RWPE1 (cell line): ENCODE results near the gene ADTRP.

Experiments
- CTCF ChIA-PET: fragments of 350-600 bp; sonication (Branson Sonifier 250); formaldehyde crosslinking; extraction: SDS; loops from one replicate; lab custom pipeline; 2021; lab: Yijun Ruan, JAX
- POLR2A ChIA-PET: fragments of 400-600 bp; formaldehyde crosslinking; extraction: SDS; loops from one replicate; lab custom pipeline; 2020; ENCODE audit warnings: antibody characterized with exemption; ENCODE audit not compliant: low non-redundant PET; lab: Yijun Ruan, JAX
- DNase-seq: peaks from one replicate; pipeline ENCODE4 v3.0.0; 2012; ENCODE audit warnings: low spot score
- H3K27ac ChIP-seq: fragments of 450-650 bp; 2 replicates; pipeline ENCODE4 v1.5.1; 2017
- CTCF ChIP-seq: fragments of 450-650 bp; conservative IDR thresholded peaks from 2 replicates; pipeline ENCODE4 v1.5.1; 2017; ENCODE audit warnings: low read depth, mild to moderate bottlenecking

The ADTRP gene

GRCh38 chr6:11812439-11812838 lies 33.8 kb upstream of the ADTRP start:
- ChIA-PET CTCF (no interaction called here), POLR2A (no interaction called here)

GRCh38 chr6:11811644-11812264 lies 33.2 kb upstream of the ADTRP start:
- no peak for DNase-seq
- ChIA-PET CTCF (no interaction called here), POLR2A (no interaction called here)
- H3K27ac ChIP-seq, result no peak overlapping the region
- no peak for TF ChIP-seq CTCF

More at GRCh38 chr6:11812439-11812838, 33.8 kb upstream of the ADTRP start:
- no peak for DNase-seq
- H3K27ac ChIP-seq, result no peak overlapping the region
- TF ChIP-seq CTCF, result no peak

GRCh38 chr6:11810854-11811643 lies 32.4 kb upstream of the ADTRP start:
- peak overlapping the region; percentile 89 for H3K27ac ChIP-seq
- no peak for TF ChIP-seq CTCF
- CTCF ChIA-PET, result no interaction called here
- DNase-seq, result no peak
- POLR2A ChIA-PET, result no interaction called here

DNA sequence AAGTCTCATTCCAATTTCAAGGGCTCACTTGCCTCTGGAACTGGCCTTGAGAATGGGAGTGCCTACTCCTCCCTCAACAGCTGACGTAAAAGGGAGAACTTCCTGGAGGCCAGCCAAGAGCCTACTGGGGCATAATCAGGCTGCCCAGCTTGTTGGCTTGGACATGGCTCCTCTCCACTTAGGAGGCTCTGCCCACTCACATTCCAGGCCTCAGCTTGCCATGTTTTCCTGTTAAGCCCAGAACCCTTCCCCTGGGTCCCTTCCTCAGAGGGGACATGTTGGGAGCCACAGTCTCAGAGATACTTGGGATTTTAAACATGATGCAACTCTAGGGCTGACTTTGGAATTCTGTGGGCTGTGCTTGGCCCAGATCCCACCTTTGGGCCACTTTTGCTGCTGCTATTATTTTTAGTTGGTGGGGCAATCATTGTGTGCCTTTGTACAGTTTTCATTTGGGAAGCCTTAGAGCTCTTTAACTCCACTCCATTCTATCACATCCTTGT lies 31.5 kb upstream of the ADTRP start:
- ChIA-PET CTCF (no interaction called here), POLR2A (no interaction called here)
- H3K27ac ChIP-seq, result peak overlapping the region; percentile 89
- peak; percentile 74 for DNase-seq
- no peak for TF ChIP-seq CTCF

GRCh38 chr6:11808054-11808453 lies 29.5 kb upstream of the ADTRP start:
- CTCF ChIA-PET, result interaction anchor here (0.6 kb wide), 1 partner anchor 692 kb away, joined by 4 read pairs; no protein-coding TSS in a partner anchor

More at GRCh38 chr6:11808054-11808453, 29.5 kb upstream of the ADTRP start:
- POLR2A ChIA-PET, result no interaction called here
- DNase-seq, result no peak
- no peak for TF ChIP-seq CTCF
- H3K27ac ChIP-seq, result no peak overlapping the region
